BE2C (cell line): ENCODE measurements around the gene FAH.

ENCODE experiments used
- DNase-seq: peaks from one replicate; pipeline ENCODE4 v3.0.0-alpha.2; 2020
- H3K27me3 ChIP-seq: fragments of 250-450 bp; sonication (Bioruptor Pico); 2 replicates; pipeline ENCODE4 v1.5.1; 2020; ENCODE audit warnings: mild to moderate bottlenecking
- H3K36me3 ChIP-seq: fragments of 250-450 bp; sonication (Bioruptor Pico); 2 replicates; pipeline ENCODE4 v1.5.1; 2020; ENCODE audit warnings: mild to moderate bottlenecking
- H3K4me1 ChIP-seq: fragments of 250-450 bp; sonication (Bioruptor Pico); 2 replicates; pipeline ENCODE4 v1.5.1; 2020
- H3K4me3 ChIP-seq: 2 replicates; pipeline ENCODE4 v1.5.1; 2011; ENCODE audit warnings: low read depth, low read length
- H3K9me3 ChIP-seq: fragments of 250-450 bp; sonication (Bioruptor Pico); 2 replicates; pipeline ENCODE4 v1.5.1; 2020
- CTCF ChIP-seq: IDR thresholded peaks from 2 replicates; pipeline ENCODE4 v1.5.1; 2012; ENCODE audit warnings: mild to moderate bottlenecking, low read depth, low read length

The FAH gene

DNA sequence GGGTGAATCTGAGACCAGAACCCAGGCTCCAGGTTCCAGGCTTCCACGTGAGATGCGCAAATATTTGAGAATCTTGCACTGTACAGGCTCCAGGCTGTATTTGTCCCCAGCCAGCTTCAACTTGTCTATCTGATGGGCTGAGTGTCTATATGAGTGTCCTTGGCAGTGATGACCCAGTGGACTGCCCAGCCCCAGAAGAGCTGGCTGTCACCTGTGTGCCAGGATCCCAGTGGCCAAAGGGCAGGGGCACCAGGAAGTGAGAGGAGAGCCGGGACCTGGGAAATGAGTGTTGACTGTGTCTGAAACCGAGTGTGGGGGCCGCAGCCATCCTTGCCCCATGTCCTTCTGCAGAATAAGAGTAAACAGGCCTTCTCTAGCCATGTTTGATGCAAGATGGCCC is 10.4 kb downstream of the FAH start:
- H3K27me3 ChIP-seq: no peaks in the 10 kb centered on the region
- H3K36me3 ChIP-seq: no peaks in the 10 kb centered on the region; the same call in 1 of the 2 replicates
- H3K4me1 ChIP-seq: no peaks in the 10 kb centered on the region
- no peak overlapping the region for H3K4me3 ChIP-seq
- no peaks in the 10 kb centered on the region for H3K9me3 ChIP-seq
- TF ChIP-seq CTCF: no peak
- DNase-seq: no peak

- no peaks in the 10 kb centered on the region for H3K4me1 ChIP-seq
- no peak overlapping the region for H3K4me3 ChIP-seq
- DNase-seq: no peak
- H3K36me3 ChIP-seq: no peaks in the 10 kb centered on the region; the same call in 1 of the 2 replicates
- no peak for TF ChIP-seq CTCF
- no peaks in the 10 kb centered on the region for H3K27me3 ChIP-seq
- H3K9me3 ChIP-seq: no peaks in the 10 kb centered on the region
These were observed 11.1 kb downstream of the FAH start for GRCh38 chr15:80163897-80164296.

DNA sequence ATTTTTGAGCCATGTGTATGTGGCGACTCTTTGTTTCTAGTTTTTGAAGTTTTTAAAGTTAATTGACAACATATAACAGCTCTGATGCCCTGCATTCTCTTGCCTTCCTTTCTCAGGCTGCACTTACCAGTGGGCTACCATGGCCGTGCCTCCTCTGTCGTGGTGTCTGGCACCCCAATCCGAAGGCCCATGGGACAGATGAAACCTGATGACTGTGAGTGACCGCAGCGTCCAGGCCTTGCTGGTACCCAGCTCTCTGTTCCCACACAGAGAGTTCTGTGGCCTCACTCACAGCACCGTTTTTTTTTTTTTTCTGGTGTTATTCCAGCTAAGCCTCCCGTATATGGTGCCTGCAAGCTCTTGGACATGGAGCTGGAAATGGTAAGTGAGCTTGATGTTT is 15.1 kb downstream of the FAH start:
- Histone ChIP-seq H3K4me3 (no peak overlapping the region), H3K27me3 (no peaks in the 10 kb centered on the region), H3K9me3 (no peaks in the 10 kb centered on the region), H3K4me1 (no peaks in the 10 kb centered on the region), H3K36me3 (no peaks in the 10 kb centered on the region)
- DNase-seq: no peak
- TF ChIP-seq CTCF: no peak

- H3K4me1 ChIP-seq: no peaks in the 10 kb centered on the region
- H3K36me3 ChIP-seq: no peaks in the 10 kb centered on the region
- no peaks in the 10 kb centered on the region for H3K9me3 ChIP-seq
- no peaks in the 10 kb centered on the region for H3K27me3 ChIP-seq
- DNase-seq: no peak
- TF ChIP-seq CTCF: no peak
- H3K4me3 ChIP-seq: no peak overlapping the region
These were observed 15.6 kb downstream of the FAH start for GRCh38 chr15:80168421-80168820.

DNA sequence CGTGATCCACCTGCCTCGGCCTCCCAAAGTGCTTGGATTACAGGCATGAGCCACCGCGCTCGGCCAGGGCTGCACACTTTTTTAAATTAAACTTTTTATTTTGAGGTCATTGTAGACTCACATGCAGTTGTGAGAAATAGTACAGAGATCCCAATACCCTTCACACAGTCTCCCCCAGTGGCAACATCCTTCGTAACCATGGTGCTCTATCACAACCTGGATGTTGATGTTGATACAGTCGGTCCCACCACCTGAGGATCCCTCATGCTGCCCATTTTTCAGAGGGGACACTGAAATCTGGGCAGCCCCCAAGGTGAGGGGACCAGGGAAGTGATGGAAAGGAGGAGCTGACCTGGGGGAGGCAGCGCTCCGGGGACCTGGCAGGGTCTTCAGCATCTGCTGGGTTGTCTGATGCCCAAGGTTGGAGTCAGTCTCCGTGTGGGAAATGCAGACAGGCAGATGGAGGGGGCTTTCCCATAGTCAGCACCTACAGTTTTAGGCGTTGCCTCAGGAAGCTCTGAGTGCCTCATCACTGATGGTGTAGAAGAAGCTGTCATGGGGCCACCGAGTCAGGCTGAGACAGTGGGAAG is 17.1 kb downstream of the FAH start:
- DNase-seq: no peak
- H3K36me3 ChIP-seq: no peaks in the 10 kb centered on the region
- H3K9me3 ChIP-seq: no peaks in the 10 kb centered on the region
- peaks cover 2% of the 10 kb centered on the region; the same call in 1 of the 2 replicates for H3K4me1 ChIP-seq
- H3K4me3 ChIP-seq: no peak overlapping the region
- no peaks in the 10 kb centered on the region for H3K27me3 ChIP-seq
- no peak for TF ChIP-seq CTCF

- Histone ChIP-seq H3K36me3 (no peaks in the 10 kb centered on the region), H3K4me3 (no peak overlapping the region), H3K9me3 (no peaks in the 10 kb centered on the region), H3K27me3 (no peaks in the 10 kb centered on the region), H3K4me1 (peaks cover 2% of the 10 kb centered on the region; the same call in 1 of the 2 replicates)
- DNase-seq: no peak
- no peak for TF ChIP-seq CTCF
These were observed 17.8 kb downstream of the FAH start for GRCh38 chr15:80170596-80170995.
